GM12878 (cell line): ENCODE measurements around the gene MAN1A1. TPM values are rescaled to one million over a fixed set of nuclear protein-coding genes. Genes with fewer than 3 reads are reported as not detected.

Source experiments
- ATAC-seq: fragments of 200-7000 bp; cut with Tn5 transposase; 3 replicates; pipeline ENCODE4 v1.9.1; 2020; ENCODE audit warnings: mild to moderate bottlenecking, moderate library complexity
- BruUV-seq: library from RNA; stranded (reverse); fragments of 400-500 nt; replicated peaks from 2 replicates; lab custom pipeline; 2021; lab: Mats Ljungman, UMichigan
- CTCF ChIA-PET: fragments of 300-600 bp; sonication (Branson Sonifier 250); formaldehyde crosslinking; extraction: SDS; loops from one replicate; lab custom pipeline; 2021; ENCODE audit warnings: inconsistent platforms; lab: Yijun Ruan, JAX
- POLR2A ChIA-PET: fragments of 350-600 bp; formaldehyde crosslinking; extraction: SDS; loops from one replicate; lab custom pipeline; 2021; ENCODE audit warnings: inconsistent platforms; lab: Charles Lee
- RAD21 ChIA-PET: fragments of 300-600 bp; sonication (Branson Sonifier 250); formaldehyde crosslinking; loops from one replicate; lab custom pipeline; 2023; ENCODE audit warnings: antibody characterized with exemption; ENCODE audit not compliant: unreplicated experiment; lab: Charles Lee
- SMC1A ChIA-PET: fragments of 300-600 bp; sonication (Branson Sonifier 250); formaldehyde crosslinking; loops from one replicate; lab custom pipeline; 2023; ENCODE audit not compliant: unreplicated experiment, uncharacterized antibody; lab: Charles Lee
- DNase-seq: peaks from one replicate; pipeline ENCODE4 v3.0.0-alpha.2; 2011; ENCODE audit warnings: low read depth, low spot score
- FAIRE-seq: peaks from 3 replicates; lab custom pipeline; 2011; peaks lifted over from hg19 to GRCh38; lab: Jason Lieb, UNC
- H2AFZ ChIP-seq: 2 replicates; pipeline ENCODE4 v1.6.0; 2011; ENCODE audit warnings: low read depth, low read length, control low read depth; ENCODE audit not compliant: control insufficient read depth
- H3K27ac ChIP-seq: 2 replicates; pipeline ENCODE4 v1.5.1; 2011; ENCODE audit warnings: control low read depth; ENCODE audit not compliant: control insufficient read depth, insufficient read depth
- H3K27me3 ChIP-seq, 2 experiments: replicated peaks in 1 of 2; 2 replicates each; pipeline versions ENCODE4 v1.6.0 to v1.6.1; 2011; ENCODE audit warnings: low read length in 1 of 2; ENCODE audit not compliant: control insufficient read depth in 2 of 2, insufficient read depth in 2 of 2
- H3K36me3 ChIP-seq, 2 experiments: 2 replicates each; pipeline ENCODE4 v1.5.1; 2011; ENCODE audit warnings: low read length in 1 of 2; ENCODE audit not compliant: control insufficient read depth in 2 of 2, insufficient read depth in 2 of 2
- H3K4me1 ChIP-seq: 2 replicates; pipeline ENCODE4 v1.6.1; 2011; ENCODE audit warnings: mild to moderate bottlenecking, low read length, moderate library complexity, mixed read lengths; ENCODE audit not compliant: control insufficient read depth, insufficient read depth
- H3K4me2 ChIP-seq: 2 replicates; pipeline ENCODE4 v1.6.0; 2011; ENCODE audit warnings: control low read depth; ENCODE audit not compliant: control insufficient read depth, insufficient read depth
- H3K4me3 ChIP-seq: fragments of 200-600 bp; sonication (generic); 2 replicates; pipeline ENCODE4 v1.5.1; 2016
- H3K79me2 ChIP-seq: 2 replicates; pipeline ENCODE4 v1.6.0; 2011; ENCODE audit warnings: low read length; ENCODE audit not compliant: control insufficient read depth, insufficient read depth
- H3K9ac ChIP-seq: 2 replicates; pipeline ENCODE4 v1.8.0; 2011; ENCODE audit warnings: low read length, control low read depth, mixed read lengths; ENCODE audit not compliant: control insufficient read depth, insufficient read depth
- H3K9me3 ChIP-seq: replicated peaks from 3 replicates; pipeline ENCODE4 v1.5.1; 2011; ENCODE audit warnings: mild to moderate bottlenecking, low read length; ENCODE audit not compliant: control insufficient read depth, insufficient read depth
- H4K20me1 ChIP-seq: 2 replicates; pipeline ENCODE4 v1.6.0; 2011; ENCODE audit not compliant: control insufficient read depth, insufficient read depth
- CREM ChIP-seq: IDR thresholded peaks from 2 replicates; pipeline ENCODE4 v1.6.1; 2014; ENCODE audit warnings: antibody characterized with exemption, low read depth
- ETV6 ChIP-seq, 2 experiments: fragments of 450-650 bp in 1 of 2; IDR thresholded peaks in 1 of 2; conservative IDR thresholded peaks in 1 of 2; 2 replicates each; pipeline ENCODE4 v1.6.1; 2014; ENCODE audit warnings: antibody characterized with exemption in 1 of 2, borderline replicate concordance in 1 of 2, low read depth in 1 of 2, mild to moderate bottlenecking in 1 of 2, moderate library complexity in 1 of 2
- IRF4 ChIP-seq: IDR thresholded peaks from 2 replicates; pipeline ENCODE4 v1.6.1; 2011; ENCODE audit warnings: low read depth, low read length
- JUNB ChIP-seq: IDR thresholded peaks from 2 replicates; pipeline ENCODE4 v1.6.1; 2016; ENCODE audit warnings: antibody characterized with exemption, mild to moderate bottlenecking
- MYB ChIP-seq: fragments of 150-350 bp; IDR thresholded peaks from 2 replicates; pipeline ENCODE4 v1.6.1; 2014; ENCODE audit warnings: mild to moderate bottlenecking, low read depth, low read length, borderline replicate concordance
- PRDM15 ChIP-seq: fragments of 450-650 bp; formaldehyde crosslinking; IDR thresholded peaks from 2 replicates; pipeline ENCODE4 v1.4.0; 2020; ENCODE audit warnings: mild to moderate bottlenecking, moderate library complexity
- RUNX3 ChIP-seq: IDR thresholded peaks from 2 replicates; pipeline ENCODE4 v1.6.1; 2012; ENCODE audit warnings: low read length, inconsistent platforms
- SMAD1 ChIP-seq: fragments of 450-650 bp; IDR thresholded peaks from 2 replicates; pipeline ENCODE4 v1.6.1; 2018; ENCODE audit warnings: mild to moderate bottlenecking, low read depth; ENCODE audit not compliant: partially characterized antibody
- STAT3 ChIP-seq: IDR thresholded peaks from 2 replicates; pipeline ENCODE4 v1.6.1; 2011; ENCODE audit warnings: low read depth, low read length, improper control_type of control experiment
- ZBED1 ChIP-seq: IDR thresholded peaks from 2 replicates; pipeline ENCODE4 v1.6.1; 2016; ENCODE audit warnings: borderline replicate concordance
- ZNF207 ChIP-seq: fragments of 450-650 bp; IDR thresholded peaks from 2 replicates; pipeline ENCODE4 v1.6.1; 2014; ENCODE audit warnings: antibody characterized with exemption, mild to moderate bottlenecking, borderline replicate concordance
- ZZZ3 ChIP-seq: IDR thresholded peaks from 2 replicates; pipeline ENCODE4 v1.6.1; 2011; ENCODE audit warnings: low read depth; ENCODE audit not compliant: control insufficient read depth, insufficient read length
- WGBS: methylation state at CpG from one replicate; pipeline ENCODE4 v1.1.6; 2016; ENCODE audit warnings: low lambda C conversion rate; ENCODE audit not compliant: insufficient replicate concordance, insufficient coverage; ENCODE audit errors: missing lambda C conversion rate; 5-methylcytosine and 5-hydroxymethylcytosine counted together
- in situ Hi-C: fragments of 300-500 bp; cut with MboI; formaldehyde crosslinking; loops from 9 replicates; pipeline ENCODE4 v1.14.3; 2018; ENCODE audit warnings: mixed read lengths
- intact Hi-C: fragments of 100-400 bp; cut with micrococcal nuclease; formaldehyde crosslinking; loops from one replicate; pipeline ENCODE4 v1.14.2; 2022; ENCODE audit not compliant: unreplicated experiment
- polyA plus RNA-seq, 11 experiments: library from polyadenylated mRNA; depleted of rRNA in 4 of 11; unstranded in 6 of 11; stranded (reverse) in 5 of 11; fragments of >200 nt; fragmentation: Nextera tagmentation in 4 of 11; fragmentation: Illumina TruSeq in 1 of 11; extraction: Ambion mirVana in 4 of 11; extraction: Trizol in 1 of 11; gene quantifications; 1 replicate in 1 of 11; 2 replicates in 10 of 11; pipeline versions ENCODE4 v1.2.1 to v1.2.3, GENCODE V29; 2011 to 2016; ENCODE audit warnings: inconsistent platforms in 2 of 11, missing spikeins in 2 of 11, low read depth in 1 of 11
- total RNA-seq, 4 experiments: library from RNA; depleted of rRNA in 3 of 4; stranded (reverse); fragments of >200 nt in 3 of 4; fragmentation: Illumina TruSeq in 1 of 4; extraction: Trizol in 1 of 4; gene quantifications; 2 replicates each; pipeline versions ENCODE4 v1.2.1 to v1.2.3, GENCODE V29; 2013 to 2021
- TF ChIP-seq, protein P1 (sequence below): IDR thresholded peaks from 2 replicates; pipeline ENCODE4 v1.6.1; 2011; ENCODE audit warnings: borderline replicate concordance, low read depth, mild to moderate bottlenecking, moderate library complexity, mixed read lengths, low read length; ENCODE audit not compliant: insufficient read depth; ENCODE audit errors: extremely low read length

Gene MAN1A1
- total and polyA plus RNA-seq, 10 of the 15 experiments (the other 5 are each of a cell fraction or from before 2014, with no cell fraction given) = 5.4 to 28.1 (median 19.5) TPM

DNA sequence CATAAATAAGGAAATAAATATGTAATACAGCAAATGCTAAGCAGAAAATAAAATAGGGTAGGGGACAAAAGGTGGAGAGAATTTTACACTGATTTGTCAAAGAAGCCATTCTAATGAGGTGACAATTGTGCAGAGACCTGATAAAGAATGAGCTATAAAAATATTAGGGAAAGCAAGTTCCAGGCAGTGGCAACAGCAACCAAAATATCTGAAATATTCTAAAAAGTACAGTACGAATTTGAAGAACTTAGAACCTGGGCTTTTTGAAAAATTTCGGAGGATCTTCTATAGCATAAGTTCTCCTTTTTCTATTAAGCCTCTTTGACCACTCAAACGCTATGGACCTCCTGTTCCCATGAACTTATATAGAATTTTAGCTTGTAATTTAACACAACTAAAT, 173.1 kb downstream of the MAN1A1 start:
- no TSS peak for BruUV-seq
- 31% methylated on average over 3 of the region's 3 CpGs for WGBS
- RAD21 ChIA-PET = interaction anchor here (0.8 kb wide), 1 partner anchor 167 kb away, joined by 4 read pairs; no protein-coding TSS in a partner anchor
- no peaks in the 10 kb centered on the region for H3K27me3 ChIP-seq
- in situ Hi-C loops = no loop called here
- no peaks in the 10 kb centered on the region for H3K4me1 ChIP-seq
- no peak overlapping the region for H3K27ac ChIP-seq
- no peak overlapping the region for H3K4me3 ChIP-seq
- DNase-seq = no peak
- no peaks in the 10 kb centered on the region for H3K9me3 ChIP-seq
- no peaks in the 10 kb centered on the region for H4K20me1 ChIP-seq
- no peak for FAIRE-seq
- no peak overlapping the region for H3K9ac ChIP-seq
- intact Hi-C loops = no loop called here
- no peak overlapping the region for H3K4me2 ChIP-seq
- CTCF ChIA-PET = interaction anchor here (1.3 to 2.4 kb wide), 3 partner anchors 9 to 47 kb away, joined by 4 to 6 read pairs (median 5); no protein-coding TSS in a partner anchor
- no peak for TF ChIP-seq PRDM15 (CRISPR knock-in tag)
- TF ChIP-seq ZNF207 = no peak
- no peak for TF ChIP-seq CREM
- TF ChIP-seq, protein P1, sequence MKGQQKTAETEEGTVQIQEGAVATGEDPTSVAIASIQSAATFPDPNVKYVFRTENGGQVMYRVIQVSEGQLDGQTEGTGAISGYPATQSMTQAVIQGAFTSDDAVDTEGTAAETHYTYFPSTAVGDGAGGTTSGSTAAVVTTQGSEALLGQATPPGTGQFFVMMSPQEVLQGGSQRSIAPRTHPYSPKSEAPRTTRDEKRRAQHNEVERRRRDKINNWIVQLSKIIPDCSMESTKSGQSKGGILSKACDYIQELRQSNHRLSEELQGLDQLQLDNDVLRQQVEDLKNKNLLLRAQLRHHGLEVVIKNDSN = no peak
- TF ChIP-seq STAT3 = no peak
- no peak for TF ChIP-seq ZZZ3
- no peak for TF ChIP-seq RUNX3
- no peak for TF ChIP-seq IRF4
- no peak for TF ChIP-seq MYB
- no peak for TF ChIP-seq JUNB
- no peak for TF ChIP-seq ETV6 (conservative IDR thresholded peaks at IDR 0.05 in 1 of 2, IDR thresholded peaks at IDR 0.05 in 1 of 2; ENCODE audit: borderline replicate concordance in 1 of 2, low read depth in 1 of 2)
- TF ChIP-seq ZBED1 = no peak
- no peak for TF ChIP-seq SMAD1
- POLR2A ChIA-PET = no interaction called here
- SMC1A ChIA-PET = interaction anchor here (1.1 to 1.6 kb wide), 4 partner anchors 15 to 65 kb away, joined by 3 to 6 read pairs (median 4); no protein-coding TSS in a partner anchor
- H3K79me2 ChIP-seq = no peaks in the 10 kb centered on the region
- H2AFZ ChIP-seq = no peak overlapping the region
- ATAC-seq = no peak
- no peaks in the 10 kb centered on the region for H3K36me3 ChIP-seq
